ENCODE data around the gene RYR2.
A peak's percentile ranks its signal among the peaks of the same experiment; 100 is the strongest.
"Not testable (repeated sequence)": the region's sequence is repeated elsewhere in the genome, so short reads cannot be mapped to it uniquely, and the experiment has no call there.

Gene RYR2

DNA sequence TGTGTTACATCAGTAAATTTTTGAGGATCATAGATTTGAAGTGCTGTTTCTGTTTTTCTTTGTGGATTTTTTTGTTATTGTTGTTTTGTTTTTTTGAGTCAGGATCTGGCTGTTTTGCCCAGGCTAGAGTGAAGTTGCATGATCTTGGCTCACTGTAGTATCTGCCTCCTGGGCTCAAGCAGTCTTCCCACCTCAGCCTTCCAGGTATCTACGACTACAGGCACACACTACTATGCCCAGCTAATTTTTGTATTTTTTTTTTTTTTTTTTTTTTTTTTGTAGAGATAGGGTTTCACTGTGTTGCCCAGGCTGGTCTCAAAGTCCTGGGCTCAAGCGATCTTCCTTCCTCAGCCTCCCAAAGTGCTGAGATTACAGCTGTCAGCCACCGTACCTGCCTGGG, 236.0 kb downstream of the RYR2 start:
- DNase-seq: not testable (repeated sequence)

GRCh38 chr1:237279629-237280028, 237.6 kb downstream of the RYR2 start:
- DNase-seq: peak; percentile 24

- no peak for DNase-seq
Observed at GRCh38 chr1:237281481-237281880, 239.5 kb downstream of the RYR2 start.

- DNase-seq: no peak
Observed at GRCh38 chr1:237282208-237282783, 240.3 kb downstream of the RYR2 start.

- DNase-seq: peak; percentile 4
Observed at GRCh38 chr1:237287876-237288521, 246.0 kb downstream of the RYR2 start.

DNA sequence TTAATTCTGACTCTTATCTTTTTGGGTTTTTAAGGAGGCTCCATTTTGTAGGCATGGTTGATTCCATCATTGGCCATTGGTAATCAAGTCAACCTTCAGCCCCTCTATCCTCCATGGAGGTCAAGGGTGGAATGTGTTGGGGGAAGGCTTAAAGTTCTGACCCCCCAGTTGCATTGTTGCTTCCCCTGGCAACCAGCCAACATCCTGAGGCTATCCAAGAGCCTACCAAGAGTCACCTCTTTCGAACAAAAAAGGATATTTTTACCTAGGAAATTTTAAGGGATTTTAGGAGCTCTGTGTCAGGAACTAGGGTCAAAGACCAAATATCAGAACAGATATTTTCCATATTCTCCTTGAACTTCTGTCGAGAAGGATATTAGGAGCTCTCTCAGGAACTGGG, 251.8 kb downstream of the RYR2 start:
- DNase-seq: no peak

- no peak for DNase-seq
Observed at GRCh38 chr1:237296861-237297260, 254.9 kb downstream of the RYR2 start.

DNA sequence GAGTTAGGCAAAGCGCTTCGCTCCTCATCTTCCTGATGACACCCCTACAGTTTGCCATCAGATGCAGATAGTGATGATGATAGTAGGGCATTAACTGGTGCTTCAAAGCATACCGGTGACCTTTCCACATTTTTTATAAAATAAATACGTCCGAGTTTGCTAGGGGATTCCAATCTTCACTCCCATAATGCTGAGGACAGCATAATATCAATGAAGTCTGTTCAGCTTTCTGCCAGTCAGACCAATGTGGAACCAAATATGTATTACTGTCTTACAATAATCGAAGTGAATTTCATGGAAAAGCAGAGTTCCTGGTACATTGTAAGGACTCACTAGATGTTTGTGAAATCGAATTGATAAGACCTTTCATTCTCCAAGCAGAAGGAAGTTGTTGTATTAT, 258.7 kb downstream of the RYR2 start:
- DNase-seq: no peak

DNA sequence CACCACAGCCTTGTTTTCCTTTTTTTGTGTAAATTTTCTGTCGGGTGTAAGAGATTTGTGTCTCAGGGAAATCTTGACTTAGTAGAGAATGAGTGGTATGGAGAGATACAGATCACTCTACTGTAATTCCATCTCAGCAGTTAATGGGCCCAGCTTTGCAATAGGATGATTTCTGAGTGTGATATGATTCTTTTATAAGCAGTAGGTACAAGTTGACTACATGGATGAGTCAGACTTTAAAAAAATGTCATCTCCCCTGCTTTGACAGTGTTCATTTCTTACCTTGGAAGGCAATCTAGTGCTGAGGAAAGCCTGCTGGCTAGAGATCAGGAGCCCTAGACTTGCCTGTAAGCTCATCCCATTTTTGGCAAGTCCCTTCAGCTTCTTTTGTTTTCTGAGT, 261.9 kb downstream of the RYR2 start:
- no peak for DNase-seq

DNA sequence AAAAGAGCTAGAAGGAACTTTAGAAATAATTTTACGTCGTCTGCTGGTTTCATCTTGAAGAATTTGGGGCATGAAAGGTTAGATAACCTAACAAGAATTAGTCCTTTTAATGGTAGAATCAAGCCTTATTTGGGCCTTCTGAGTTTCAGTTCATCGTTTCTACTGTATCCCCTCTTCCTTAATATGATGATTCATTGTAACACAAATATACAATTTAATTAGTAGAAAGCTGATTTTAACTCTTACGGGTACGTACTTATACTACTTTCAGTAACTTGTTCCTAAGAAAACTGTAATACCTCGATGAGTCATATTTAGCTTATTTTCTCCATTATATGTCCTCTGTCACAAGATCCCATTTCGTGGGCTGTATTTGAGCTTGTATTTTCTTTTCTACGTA, 264.7 kb downstream of the RYR2 start:
- DNase-seq: no peak

GRCh38 chr1:237309595-237310118, 267.7 kb downstream of the RYR2 start:
- DNase-seq: no peak

DNA sequence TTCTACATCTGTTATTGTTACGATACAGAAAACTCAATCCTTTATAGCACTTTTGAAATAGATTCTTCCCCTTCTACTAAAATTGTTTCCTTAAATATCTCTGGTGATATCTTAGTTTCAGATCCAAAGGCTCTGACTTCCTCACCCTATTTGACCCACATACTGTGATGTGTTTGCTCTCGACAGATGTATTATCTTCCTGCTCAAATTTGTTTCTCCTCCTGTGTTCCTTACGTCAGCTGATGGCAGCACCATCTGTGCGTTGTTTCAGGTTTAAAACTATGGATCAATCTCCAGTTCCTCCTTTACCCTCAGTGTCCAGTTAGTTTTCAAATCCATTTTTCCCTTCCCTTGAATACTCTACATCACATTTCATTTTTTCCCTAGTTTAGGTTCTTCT, 274.4 kb downstream of the RYR2 start:
- no peak for DNase-seq

DNA sequence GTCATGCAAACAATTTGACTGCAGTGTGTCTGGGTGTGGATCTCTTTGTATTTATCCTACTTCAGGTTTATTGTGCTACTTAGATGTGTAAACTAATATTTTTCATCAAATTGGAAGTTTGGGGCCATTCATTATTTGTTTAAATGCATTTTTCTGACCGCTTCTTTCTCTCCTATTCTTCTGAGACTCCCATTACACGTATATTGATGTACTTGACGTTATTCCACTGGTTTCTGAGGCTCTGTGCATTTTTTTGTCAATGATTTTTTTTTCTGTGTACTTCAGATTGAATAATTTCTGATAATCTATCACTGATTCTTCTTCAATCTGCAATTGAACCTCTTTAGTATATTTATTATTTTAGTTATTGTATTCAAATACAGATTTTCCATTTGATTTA, 276.8 kb downstream of the RYR2 start:
- no peak for DNase-seq

- no peak for DNase-seq
Observed at GRCh38 chr1:237320890-237321289, 278.9 kb downstream of the RYR2 start.

DNA sequence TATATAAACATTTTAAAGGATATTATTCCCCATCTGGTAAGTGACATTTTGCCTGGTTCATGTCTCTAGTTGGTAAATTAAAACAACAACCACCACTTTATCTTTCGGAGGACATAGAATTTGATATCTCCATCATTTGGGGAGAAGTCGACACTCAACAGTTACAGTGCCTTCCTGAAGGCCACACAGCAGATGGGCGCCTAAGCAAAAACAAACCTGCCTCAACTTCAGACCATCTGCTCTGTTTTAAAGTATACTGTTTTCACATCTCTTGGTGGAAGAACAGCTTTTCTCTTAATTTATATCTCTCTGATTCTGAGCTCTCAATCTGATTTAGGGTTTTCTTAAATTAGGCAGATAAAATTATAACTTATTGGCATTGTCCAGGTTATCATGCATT, 282.2 kb downstream of the RYR2 start:
- no peak for DNase-seq

- DNase-seq: no peak
Observed at GRCh38 chr1:237327061-237327460, 285.1 kb downstream of the RYR2 start.

DNA sequence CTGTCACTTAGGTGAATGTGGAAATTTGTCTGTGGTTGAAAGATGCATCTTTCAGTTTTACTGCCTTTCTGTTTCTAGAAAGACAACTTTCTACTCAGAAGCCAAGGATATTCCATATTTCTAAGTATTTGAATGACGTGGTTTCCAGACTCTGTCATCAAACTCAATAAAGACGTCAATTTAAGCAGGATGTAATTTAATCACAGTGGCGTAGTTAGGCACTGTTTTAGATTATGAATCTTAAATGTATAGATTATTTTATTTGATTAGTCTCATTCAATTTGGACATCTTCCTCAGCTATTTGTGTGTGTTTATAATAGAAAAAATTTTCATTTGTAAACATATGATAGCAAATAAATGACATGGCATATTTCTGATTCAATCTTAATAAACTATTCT, 298.9 kb downstream of the RYR2 start:
- DNase-seq: no peak

DNA sequence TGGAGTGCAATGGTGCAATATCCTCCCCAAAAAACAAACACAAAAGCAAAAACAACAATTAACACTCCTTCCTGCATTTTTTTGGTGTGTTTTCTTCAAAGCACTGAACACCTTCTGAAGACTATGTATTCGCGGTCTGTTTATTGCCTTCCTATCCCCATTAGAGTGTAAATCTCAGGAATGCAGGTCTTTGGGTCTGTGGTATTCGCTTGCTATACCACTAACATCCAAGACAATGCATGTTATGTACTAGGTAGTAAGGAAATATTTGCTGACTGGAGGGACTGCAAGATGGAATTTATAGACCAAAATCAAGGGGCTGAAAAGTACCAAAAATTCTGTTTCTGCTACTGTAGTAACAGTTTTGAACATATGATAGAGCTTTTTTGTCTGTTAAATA, 299.4 kb downstream of the RYR2 start:
- DNase-seq: no peak

- DNase-seq: no peak
Observed at GRCh38 chr1:237342730-237343129, 300.7 kb downstream of the RYR2 start.

DNA sequence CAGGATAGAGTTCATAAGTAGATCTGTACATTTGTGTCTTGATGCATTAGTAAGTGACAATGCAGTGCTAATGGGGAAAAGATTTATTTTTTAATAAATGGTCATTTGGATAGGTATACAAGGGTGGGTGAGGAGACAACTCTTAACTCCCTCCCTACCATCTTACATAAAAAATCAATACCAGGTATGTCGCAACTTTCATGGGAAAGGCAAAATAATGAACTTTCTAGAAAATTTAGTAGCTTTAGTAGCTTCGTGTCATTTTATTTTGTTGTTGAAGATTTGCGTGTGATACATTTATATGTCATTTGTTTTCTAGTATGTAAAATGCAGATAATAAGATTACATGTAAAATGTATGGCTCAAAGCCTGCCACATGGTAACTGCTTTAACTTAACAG, 310.8 kb downstream of the RYR2 start:
- DNase-seq: no peak

GRCh38 chr1:237353918-237354317, 311.9 kb downstream of the RYR2 start:
- no peak for DNase-seq

DNA sequence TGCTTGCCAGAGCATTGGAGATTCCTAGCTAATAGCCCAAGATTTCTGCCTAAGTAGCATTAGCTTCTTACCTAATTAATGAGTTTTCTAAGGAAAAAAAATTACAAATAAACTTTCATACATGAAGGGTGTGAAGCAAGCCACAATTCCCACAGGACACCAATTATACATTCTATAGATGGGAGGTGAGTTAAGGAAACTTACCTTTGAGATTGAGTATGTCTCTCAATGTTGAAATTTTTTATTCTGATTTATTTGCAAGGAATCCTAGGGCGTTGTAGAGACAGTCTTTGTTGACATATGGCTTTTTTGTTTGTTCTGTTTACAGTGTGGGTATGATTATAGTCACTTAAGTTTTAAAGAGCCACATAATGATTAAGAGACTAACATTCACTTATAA, 313.0 kb downstream of the RYR2 start:
- DNase-seq: no peak

DNA sequence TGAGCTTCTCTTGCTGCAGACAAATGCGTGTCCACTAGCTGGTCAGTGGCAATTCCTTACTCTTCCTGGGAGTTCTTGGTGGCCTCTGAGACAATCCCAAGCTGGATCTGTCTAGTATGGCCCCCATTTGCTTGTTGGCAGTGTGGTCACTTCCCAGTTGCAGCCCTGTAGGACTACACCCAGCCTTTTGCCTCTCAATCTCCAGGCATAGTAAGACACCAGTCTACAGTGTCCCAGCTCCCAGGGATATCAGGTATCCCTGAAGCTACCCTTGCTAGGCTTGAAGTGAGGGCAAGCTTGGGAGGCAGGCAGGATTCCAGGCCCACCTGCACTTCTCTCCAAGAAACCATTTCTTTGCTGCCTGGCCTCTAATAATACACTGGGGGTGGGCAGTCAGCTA, 316.6 kb downstream of the RYR2 start:
- DNase-seq: no peak

DNA sequence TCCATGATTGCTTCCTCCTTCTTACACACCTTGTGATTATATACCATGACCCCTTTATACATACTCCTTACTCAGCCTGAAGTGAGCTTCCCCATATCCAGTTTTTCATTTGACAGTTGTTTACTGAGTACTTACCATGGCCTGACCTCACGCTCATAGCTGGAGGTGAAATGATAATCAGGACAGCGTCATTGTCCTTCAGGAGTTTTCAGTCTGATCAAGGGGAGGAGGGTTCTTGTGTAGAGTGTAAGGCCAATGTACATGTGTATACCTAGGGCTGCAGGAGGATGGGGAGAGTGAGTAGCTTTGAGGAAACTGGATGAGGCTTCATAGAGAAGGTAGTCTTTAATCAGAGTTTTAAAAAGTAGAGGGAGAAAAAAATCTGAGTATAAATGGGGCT, 325.8 kb downstream of the RYR2 start:
- no peak for DNase-seq

DNA sequence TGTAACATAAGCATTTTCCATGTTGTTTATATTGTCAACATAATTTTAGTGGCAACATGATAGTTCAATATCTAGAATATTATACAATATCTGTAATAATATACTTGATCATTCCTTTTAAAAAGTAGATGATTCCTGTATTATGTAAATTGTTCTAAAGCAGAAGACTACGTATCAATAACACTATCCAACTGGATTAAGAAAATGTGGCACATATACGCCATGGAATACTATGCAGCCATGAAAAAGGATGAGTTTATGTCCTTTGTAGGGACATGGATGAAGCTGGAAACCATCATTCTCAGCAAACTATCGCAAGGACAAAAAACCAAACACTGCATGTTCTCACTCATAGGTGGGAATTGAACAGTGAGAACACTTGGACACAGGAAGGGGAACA, 329.5 kb downstream of the RYR2 start:
- DNase-seq: not testable (repeated sequence)
